Measurements from ENCODE around the gene FAM222A. TPM values are rescaled to one million over a fixed set of nuclear protein-coding genes. Genes with fewer than 3 reads are reported as not detected.

FAM222A gene
- total RNA-seq, 2 donors from 2014 or later, result 21.6 to 24.4 TPM

DNA sequence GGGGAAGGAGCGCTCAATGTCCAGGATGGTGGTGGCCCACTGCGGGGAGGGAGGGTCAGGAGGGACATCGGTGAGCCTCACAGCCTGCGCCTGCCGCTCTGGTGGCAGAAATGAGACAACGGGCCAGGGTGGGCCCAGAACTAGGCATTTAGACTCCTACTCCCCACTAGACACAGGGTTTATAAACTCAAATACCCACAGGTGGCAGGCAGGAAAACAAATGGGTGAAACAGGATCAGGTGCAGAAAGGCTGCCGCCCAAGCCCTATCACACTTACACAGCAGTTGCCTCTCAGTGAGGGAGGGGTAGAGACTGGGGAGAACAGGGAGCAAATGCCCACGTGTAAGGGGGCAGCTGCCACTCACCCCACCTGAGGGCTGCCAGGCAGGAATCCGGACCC lies 73.2 kb downstream of the FAM222A start:
- no peaks in the 10 kb centered on the region for H3K4me1 Mint-ChIP-seq
- TF ChIP-seq, protein P1, sequence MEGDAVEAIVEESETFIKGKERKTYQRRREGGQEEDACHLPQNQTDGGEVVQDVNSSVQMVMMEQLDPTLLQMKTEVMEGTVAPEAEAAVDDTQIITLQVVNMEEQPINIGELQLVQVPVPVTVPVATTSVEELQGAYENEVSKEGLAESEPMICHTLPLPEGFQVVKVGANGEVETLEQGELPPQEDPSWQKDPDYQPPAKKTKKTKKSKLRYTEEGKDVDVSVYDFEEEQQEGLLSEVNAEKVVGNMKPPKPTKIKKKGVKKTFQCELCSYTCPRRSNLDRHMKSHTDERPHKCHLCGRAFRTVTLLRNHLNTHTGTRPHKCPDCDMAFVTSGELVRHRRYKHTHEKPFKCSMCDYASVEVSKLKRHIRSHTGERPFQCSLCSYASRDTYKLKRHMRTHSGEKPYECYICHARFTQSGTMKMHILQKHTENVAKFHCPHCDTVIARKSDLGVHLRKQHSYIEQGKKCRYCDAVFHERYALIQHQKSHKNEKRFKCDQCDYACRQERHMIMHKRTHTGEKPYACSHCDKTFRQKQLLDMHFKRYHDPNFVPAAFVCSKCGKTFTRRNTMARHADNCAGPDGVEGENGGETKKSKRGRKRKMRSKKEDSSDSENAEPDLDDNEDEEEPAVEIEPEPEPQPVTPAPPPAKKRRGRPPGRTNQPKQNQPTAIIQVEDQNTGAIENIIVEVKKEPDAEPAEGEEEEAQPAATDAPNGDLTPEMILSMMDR (conservative IDR thresholded peaks at IDR 0.05), result no peak

DNA sequence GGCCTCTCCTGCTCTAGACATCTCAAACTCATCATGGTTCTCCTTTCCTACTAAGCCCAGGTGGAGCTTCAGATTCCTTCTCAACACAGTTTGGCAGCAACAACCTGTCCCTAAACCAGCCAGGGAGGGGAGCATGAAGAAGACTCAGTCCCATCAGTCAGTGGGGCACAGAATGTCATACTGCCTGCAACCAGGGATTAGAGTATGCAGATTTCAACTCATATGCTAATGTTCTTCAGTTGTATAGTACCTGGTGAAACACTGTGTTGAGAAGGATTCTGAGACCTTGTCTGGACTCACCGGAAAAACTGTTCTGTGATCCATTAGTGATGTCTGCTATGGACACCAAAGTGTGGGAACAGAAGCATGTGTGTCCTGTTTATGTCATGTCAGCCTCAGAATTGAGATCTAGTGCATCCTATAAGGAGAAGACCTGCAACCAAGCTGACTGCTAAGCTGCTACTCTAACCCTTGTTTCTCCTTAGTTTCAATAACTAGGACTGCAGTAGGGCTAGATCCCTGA lies 76.0 kb downstream of the FAM222A start:
- peaks cover 50% of the 10 kb centered on the region for H3K36me3 Mint-ChIP-seq (ENCODE audit: low read depth)
- Histone ChIP-seq H3K27ac (ENCODE audit: low read depth, low read length) (no peak overlapping the region), H3K9me3 (ENCODE audit: control insufficient read depth, low read length) (no peaks in the 10 kb centered on the region), H3K36me3 (ENCODE audit: control insufficient read depth, insufficient read depth, low read length) (peaks cover 4% of the 10 kb centered on the region), H3K9ac (ENCODE audit: extremely low read depth, low read length, poor library complexity, severe bottlenecking) (no peak overlapping the region), H3K27me3 (ENCODE audit: control insufficient read depth, insufficient read depth, low read length, poor library complexity, severe bottlenecking) (no peaks in the 10 kb centered on the region), H3K4me1 (ENCODE audit: control insufficient read depth, insufficient read depth, low read length) (no peaks in the 10 kb centered on the region), H3K4me3 (ENCODE audit: low read length) (no peak overlapping the region)
- DNase-seq, result no peak
- whole genome bisulfite sequencing, 2 experiments (ENCODE audit: insufficient coverage in 1 of 2, insufficient read length in 1 of 2), result 89 to 100% methylated on average over 1 of the region's 1 CpG
- no peaks in the 10 kb centered on the region for H3K27me3 Mint-ChIP-seq (ENCODE audit: insufficient read depth)
- H3K9me3 Mint-ChIP-seq, result no peaks in the 10 kb centered on the region
- H3K4me3 Mint-ChIP-seq, result no peak overlapping the region
- no peak overlapping the region for H3K27ac Mint-ChIP-seq
- no peaks in the 10 kb centered on the region for H3K4me1 Mint-ChIP-seq
- TF ChIP-seq, protein P1 (conservative IDR thresholded peaks at IDR 0.05), result no peak

More for the DNA sequence above, 73.2 kb downstream of the FAM222A start:
- WGBS, 2 experiments (ENCODE audit: insufficient coverage in 1 of 2, insufficient read length in 1 of 2), result 90 to 94% methylated on average over 8 to 9 of the region's 9 CpGs
- Histone ChIP-seq H3K4me1 (ENCODE audit: control insufficient read depth, insufficient read depth, low read length) (no peaks in the 10 kb centered on the region), H3K27me3 (ENCODE audit: control insufficient read depth, insufficient read depth, low read length, poor library complexity, severe bottlenecking) (no peaks in the 10 kb centered on the region), H3K27ac (ENCODE audit: low read depth, low read length) (no peak overlapping the region), H3K36me3 (ENCODE audit: control insufficient read depth, insufficient read depth, low read length) (peaks cover 4% of the 10 kb centered on the region), H3K4me3 (ENCODE audit: low read length) (no peak overlapping the region), H3K9ac (ENCODE audit: extremely low read depth, low read length, poor library complexity, severe bottlenecking) (no peak overlapping the region), H3K9me3 (ENCODE audit: control insufficient read depth, low read length) (no peaks in the 10 kb centered on the region)
- no peak for DNase-seq
- Mint-ChIP-seq H3K9me3 (peaks cover 5% of the 10 kb centered on the region), H3K36me3 (ENCODE audit: low read depth) (peaks cover 64% of the 10 kb centered on the region), H3K4me3 (no peak overlapping the region), H3K27ac (no peak overlapping the region), H3K27me3 (ENCODE audit: insufficient read depth) (no peaks in the 10 kb centered on the region)

DNA sequence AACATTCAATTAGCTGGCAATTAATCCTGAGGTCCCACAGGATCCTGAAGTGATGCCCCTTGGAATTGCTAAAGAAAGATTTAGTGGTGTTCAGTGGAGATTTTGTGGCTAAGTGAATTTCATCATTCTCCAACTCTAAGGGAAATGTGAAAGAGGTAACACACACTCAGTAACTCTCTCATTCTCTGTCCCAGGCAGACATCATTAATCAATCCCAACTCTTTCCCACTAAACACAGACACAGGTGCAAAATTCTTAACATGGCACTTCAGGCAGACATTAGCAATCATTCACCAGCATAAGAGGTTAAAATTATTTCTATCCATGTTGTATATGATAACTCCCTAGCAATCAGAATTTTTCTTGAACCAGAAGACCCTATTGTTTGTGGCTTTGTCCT lies 79.4 kb downstream of the FAM222A start:
- Histone ChIP-seq H3K4me1 (ENCODE audit: control insufficient read depth, insufficient read depth, low read length) (no peaks in the 10 kb centered on the region), H3K9me3 (ENCODE audit: control insufficient read depth, low read length) (no peaks in the 10 kb centered on the region), H3K27me3 (ENCODE audit: control insufficient read depth, insufficient read depth, low read length, poor library complexity, severe bottlenecking) (no peaks in the 10 kb centered on the region), H3K4me3 (ENCODE audit: low read length) (no peak overlapping the region), H3K36me3 (ENCODE audit: control insufficient read depth, insufficient read depth, low read length) (peaks cover 4% of the 10 kb centered on the region), H3K9ac (ENCODE audit: extremely low read depth, low read length, poor library complexity, severe bottlenecking) (no peak overlapping the region), H3K27ac (ENCODE audit: low read depth, low read length) (no peak overlapping the region)
- Mint-ChIP-seq H3K4me3 (no peak overlapping the region), H3K27me3 (ENCODE audit: insufficient read depth) (no peaks in the 10 kb centered on the region), H3K27ac (no peak overlapping the region), H3K36me3 (ENCODE audit: low read depth) (peaks cover 34% of the 10 kb centered on the region), H3K9me3 (no peaks in the 10 kb centered on the region), H3K4me1 (no peaks in the 10 kb centered on the region)
- no peak for DNase-seq
- TF ChIP-seq, protein P1 (conservative IDR thresholded peaks at IDR 0.05), result no peak
